GM12874 (cell line): ENCODE data around the gene SMIM13.

Experiments used
- CTCF ChIP-seq: IDR thresholded peaks from 2 replicates; pipeline ENCODE4 v1.5.1; 2011; ENCODE audit warnings: low read depth, mild to moderate bottlenecking, control low read depth, low read length, moderate library complexity; ENCODE audit not compliant: insufficient read depth

SMIM13 gene

GRCh38 chr6:11129908-11130565 is 36.4 kb downstream of the SMIM13 start:
- no peak for TF ChIP-seq CTCF

- TF ChIP-seq CTCF, result no peak
These were observed 37.0 kb downstream of the SMIM13 start for GRCh38 chr6:11130605-11131004.

GRCh38 chr6:11132194-11132888 is 38.7 kb downstream of the SMIM13 start:
- no peak for TF ChIP-seq CTCF

- TF ChIP-seq CTCF, result no peak
These were observed 39.6 kb downstream of the SMIM13 start for GRCh38 chr6:11133281-11133680.

- TF ChIP-seq CTCF, result no peak
These were observed 43.2 kb downstream of the SMIM13 start for GRCh38 chr6:11136809-11137208.

GRCh38 chr6:11139051-11139960 is 45.7 kb downstream of the SMIM13 start:
- no peak for TF ChIP-seq CTCF

GRCh38 chr6:11140056-11140455 is 46.4 kb downstream of the SMIM13 start:
- no peak for TF ChIP-seq CTCF
